ENCODE data around the gene RALGAPA2. TPM values are rescaled to one million over a fixed set of nuclear protein-coding genes. Genes with fewer than 3 reads are reported as not detected.

Gene RALGAPA2
- total and polyA plus RNA-seq, 2 of the 13 experiments (the other 11 are each of a cell fraction or from before 2014, with no cell fraction given), result 13.8 to 17.7 TPM

GRCh38 chr20:20568604-20569205 is 143.7 kb downstream of the RALGAPA2 start:
- FAIRE-seq (peak; percentile 74), DNase-seq (ENCODE audit: low spot score) (peak; percentile 58), ATAC-seq (peak; percentile 67)
- H3K9me3 ChIP-seq (ENCODE audit: low read length), result no peaks in the 10 kb centered on the region
- intact Hi-C loops (cut with micrococcal nuclease; ENCODE audit: unreplicated experiment) (loop anchor here (1.0 kb wide), 5 partner anchors 103 to 485 kb away; no protein-coding TSS in a partner anchor), in situ Hi-C loops (cut with HindIII; ENCODE audit: extremely low pct_ligation_motif_present, low pct_unique_long_range_greater_than_20kb) (loop anchor here (5.0 to 10.0 kb wide), 3 partner anchors 106 to 484 kb away; no protein-coding TSS in a partner anchor)
- peaks cover 11 to 12% of the 10 kb centered on the region in 2 experiments; a peak in 4 of 5 replicates for H3K36me3 ChIP-seq (replicated peaks in 1 of 2; ENCODE audit: control insufficient read depth in 1 of 2, insufficient read depth in 2 of 2, low read length in 2 of 2)
- no peak overlapping the region for H3K27ac ChIP-seq (ENCODE audit: extremely low read length, insufficient read depth, low read length)
- H4K20me1 ChIP-seq (ENCODE audit: insufficient read depth, low read length), result no peaks in the 10 kb centered on the region
- H3K79me2 ChIP-seq (ENCODE audit: insufficient read depth, low read length), result no peaks in the 10 kb centered on the region
- no peak overlapping the region for H3K4me3 ChIP-seq (replicated peaks in 1 of 3; ENCODE audit: insufficient read depth in 1 of 3, low read depth in 2 of 3, low read length in 3 of 3)
- no peaks in the 10 kb centered on the region for H3K27me3 ChIP-seq (ENCODE audit: control insufficient read depth in 1 of 2, insufficient read depth in 2 of 2, low read length in 2 of 2)
- no peak overlapping the region for H3K4me2 ChIP-seq (ENCODE audit: low read depth, low read length)
- CTCF ChIA-PET (ENCODE audit: low intra/inter-chr PET ratio, low total read pairs), result interaction anchor here (1.5 to 3.3 kb wide), 5 partner anchors 104 to 485 kb away, joined by 6 to 55 read pairs (median 7); no protein-coding TSS in a partner anchor
- H2AFZ ChIP-seq (ENCODE audit: low read length), result no peak overlapping the region
- H3K4me1 ChIP-seq (ENCODE audit: insufficient read depth, low read length), result peaks cover 7% of the 10 kb centered on the region
- POLR2A ChIA-PET, result no interaction called here
- WGBS (ENCODE audit: low lambda C conversion rate), result 27% methylated on average over 3 of the region's 3 CpGs
- BruUV-seq (replicated peaks), result no TSS peak
- H3K9ac ChIP-seq (ENCODE audit: insufficient read depth, low read depth, low read length), result no peak overlapping the region
- TF ChIP-seq SMC3 (IDR thresholded peaks at IDR 0.05; ENCODE audit: low read length) (peak; percentile 86), RNF219 (CRISPR knock-in tag; IDR thresholded peaks at IDR 0.05) (no peak), STAG1 (CRISPR knock-in tag; IDR thresholded peaks at IDR 0.05) (peak; percentile 97), ARID3A (IDR thresholded peaks at IDR 0.05; ENCODE audit: low read depth, low read length) (0 out of 2 replicates have a peak, but pooled peaks have one; percentile 22), MIXL1 (CRISPR knock-in tag; IDR thresholded peaks at IDR 0.05) (0 out of 2 replicates have a peak, but pooled peaks have one; percentile 46), ZNF800 (CRISPR knock-in tag; IDR thresholded peaks at IDR 0.05) (peak; percentile 48; the same call in 1 of the 2 replicates), AKNA (CRISPR knock-in tag; IDR thresholded peaks at IDR 0.05; ENCODE audit: borderline replicate concordance) (0 out of 2 replicates have a peak, but pooled peaks have one; percentile 21), CTCF (CRISPR knock-in tag; IDR thresholded peaks at IDR 0.05) (peak; percentile 86)

All from HepG2 (cell line).